ENCODE results near the gene MYOZ2. TPM values are rescaled to one million over a fixed set of nuclear protein-coding genes. Genes with fewer than 3 reads are reported as not detected.
"Not testable (repeated sequence)": the region's sequence is repeated elsewhere in the genome, so short reads cannot be mapped to it uniquely, and the experiment has no call there.

The MYOZ2 gene
- total RNA-seq, 4 donors from 2014 or later = 0.21 to 0.30 (median 0.22) TPM; not detected in 1

DNA sequence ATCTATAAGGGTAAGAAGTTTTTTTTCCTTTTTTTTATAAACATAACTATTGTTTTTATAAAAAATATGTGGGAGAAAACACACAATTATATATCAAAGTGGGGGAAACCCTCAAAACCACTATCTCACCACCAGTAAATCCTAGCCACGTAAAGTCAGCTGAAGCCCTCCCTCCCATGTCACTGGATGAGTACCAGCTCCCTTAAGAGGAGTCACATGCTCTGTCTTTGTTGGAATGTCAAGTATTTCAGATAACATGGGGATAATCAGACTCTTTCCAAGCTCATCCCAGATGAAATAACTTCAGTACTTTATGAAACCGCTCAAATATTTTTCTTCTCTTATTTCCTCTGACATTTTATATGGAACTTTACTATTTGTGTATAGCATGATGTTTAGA lies 2.4 kb downstream of the MYOZ2 start:
- Histone ChIP-seq H3K27me3 (no peaks in the 10 kb centered on the region), H3K4me1 (peaks cover 0 to 38% (median 5%) of the 10 kb centered on the region in 4 donors), H3K4me3 (no peak overlapping the region), H3K36me3 (no peaks in the 10 kb centered on the region), H3K27ac (no peak overlapping the region), H3K9me3 (no peaks in the 10 kb centered on the region)
- 42 to 47% methylated on average over 2 of the region's 2 CpGs for WGBS, 2 donors
- TF ChIP-seq EP300 (IDR thresholded peaks at IDR 0.05) = no peak
- no peak for TF ChIP-seq POLR2A (IDR thresholded peaks at IDR 0.05)
- TF ChIP-seq CTCF (IDR thresholded peaks at IDR 0.05) = no peak
- no peak for DNase-seq (ENCODE audit: low spot score in 2 of 2)

- no peaks in the 10 kb centered on the region for H3K36me3 ChIP-seq
- H3K27ac ChIP-seq = peak overlapping the region in 1 of 4 donors; percentile 11
- H3K27me3 ChIP-seq = no peaks in the 10 kb centered on the region
- H3K4me1 ChIP-seq = peaks cover 0 to 38% (median 5%) of the 10 kb centered on the region in 4 donors
- no peak for DNase-seq (ENCODE audit: low spot score in 2 of 2)
- H3K4me3 ChIP-seq = no peak overlapping the region
- no peaks in the 10 kb centered on the region for H3K9me3 ChIP-seq
- no peak for TF ChIP-seq POLR2A (IDR thresholded peaks at IDR 0.05)
- TF ChIP-seq EP300 (IDR thresholded peaks at IDR 0.05) = no peak
- TF ChIP-seq CTCF (IDR thresholded peaks at IDR 0.05) = no peak
Measured at GRCh38 chr4:119139311-119139710, 3.7 kb downstream of the MYOZ2 start.

DNA sequence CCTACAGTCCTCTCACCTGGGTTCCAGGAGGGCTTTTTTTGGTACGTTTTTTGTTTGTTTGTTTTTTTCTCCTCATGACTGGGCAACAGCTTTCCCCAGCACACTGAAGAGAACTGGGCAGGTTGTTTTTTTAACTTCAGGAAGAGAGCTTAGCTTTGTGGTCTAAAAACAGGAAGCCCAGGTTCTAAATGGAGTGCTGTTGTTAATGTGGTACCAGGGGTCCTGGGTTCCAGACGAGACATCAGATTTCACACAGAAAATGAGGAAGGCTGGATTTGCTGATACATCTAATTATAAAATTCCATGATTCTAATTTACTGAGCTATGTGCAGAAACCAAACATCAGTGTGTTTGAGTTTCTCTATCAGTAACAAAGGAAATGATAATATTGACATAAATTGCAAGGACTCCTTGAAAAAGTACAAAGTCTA lies 4.2 kb downstream of the MYOZ2 start:
- Histone ChIP-seq H3K36me3 (no peaks in the 10 kb centered on the region), H3K4me3 (no peak overlapping the region), H3K27ac (peak overlapping the region in 1 of 4 donors; percentile 11), H3K27me3 (no peaks in the 10 kb centered on the region), H3K9me3 (no peaks in the 10 kb centered on the region), H3K4me1 (peaks cover 0 to 38% (median 5%) of the 10 kb centered on the region in 4 donors)
- WGBS, 2 donors = 49 to 62% methylated on average over 2 of the region's 2 CpGs
- TF ChIP-seq CTCF (IDR thresholded peaks at IDR 0.05) (no peak), EP300 (IDR thresholded peaks at IDR 0.05) (no peak), POLR2A (IDR thresholded peaks at IDR 0.05) (no peak)
- DNase-seq (ENCODE audit: low spot score in 2 of 2) = no peak

DNA sequence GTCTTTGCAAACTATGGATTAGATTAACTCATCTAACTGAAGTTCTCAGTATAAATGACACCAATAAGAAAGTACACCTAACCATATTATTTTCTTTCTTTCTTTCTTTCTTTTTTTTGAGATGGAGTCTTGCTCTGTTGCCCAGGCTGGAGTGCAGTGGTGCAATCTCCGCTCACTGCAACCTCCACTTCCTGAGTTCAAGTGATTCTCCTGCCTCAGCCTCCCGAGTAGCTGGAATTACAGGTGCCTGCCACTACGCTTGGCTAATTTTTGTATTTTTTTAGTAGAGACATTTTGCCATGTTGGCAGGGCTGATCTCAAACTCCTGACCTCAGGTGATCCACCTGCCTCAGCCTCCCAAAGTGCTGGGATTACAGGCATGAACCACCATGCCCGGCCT lies 5.7 kb downstream of the MYOZ2 start:
- H3K36me3 ChIP-seq; H3K9me3 ChIP-seq; DNase-seq (ENCODE audit: low spot score in 2 of 2); H3K27ac ChIP-seq; H3K4me3 ChIP-seq; H3K27me3 ChIP-seq: not testable (repeated sequence)
- 97 to 99% methylated on average over 4 of the region's 4 CpGs for WGBS, 2 donors
- H3K4me1 ChIP-seq = peaks cover 0 to 32% (median 5%) of the 10 kb centered on the region in 4 donors

GRCh38 chr4:119142833-119143232 lies 7.2 kb downstream of the MYOZ2 start:
- H3K9me3 ChIP-seq = peaks cover 0 to under 1% (median 0%) of the 10 kb centered on the region in 4 donors
- H3K4me3 ChIP-seq = no peak overlapping the region
- H3K4me1 ChIP-seq = peaks cover 0 to 25% (median 4%) of the 10 kb centered on the region in 4 donors
- DNase-seq (ENCODE audit: low spot score in 2 of 2) = no peak
- TF ChIP-seq POLR2A (IDR thresholded peaks at IDR 0.05) (no peak), CTCF (IDR thresholded peaks at IDR 0.05) (no peak), EP300 (IDR thresholded peaks at IDR 0.05) (no peak)
- H3K27me3 ChIP-seq = no peaks in the 10 kb centered on the region
- H3K27ac ChIP-seq = no peak overlapping the region
- H3K36me3 ChIP-seq = no peaks in the 10 kb centered on the region

- WGBS, 2 donors = 95 to 97% methylated on average over 10 of the region's 10 CpGs
- H3K4me1 ChIP-seq = peaks cover 0 to 19% (median 2%) of the 10 kb centered on the region in 4 donors
- not testable (repeated sequence) for DNase-seq (ENCODE audit: low spot score in 2 of 2); H3K27me3 ChIP-seq; H3K9me3 ChIP-seq; H3K27ac ChIP-seq; H3K4me3 ChIP-seq; H3K36me3 ChIP-seq
Measured at GRCh38 chr4:119143341-119143740, 7.7 kb downstream of the MYOZ2 start.

Data from tibial nerve (tissue), 4 donors.